ENCODE measurements around the gene ZNF280C.

ZNF280C gene

GRCh38 chrX:130174045-130174704 lies 94.5 kb downstream of the ZNF280C start:
- DNase-seq = no peak

GRCh38 chrX:130173190-130173895 lies 95.4 kb downstream of the ZNF280C start:
- peak; percentile 28 for DNase-seq

GRCh38 chrX:130172127-130172845 lies 96.4 kb downstream of the ZNF280C start:
- no peak for DNase-seq

GRCh38 chrX:130171446-130172126 lies 97.1 kb downstream of the ZNF280C start, which contains the start of gene RAB33A:
TSS of gene RAB33A (plus strand) at chrX:130171962. CDS start at chrX:130172063, 101 bp downstream.
- peak; percentile 52 for DNase-seq

- peak; percentile 75 for DNase-seq
Observed at GRCh38 chrX:130170752-130171445, 97.8 kb downstream of the ZNF280C start.

GRCh38 chrX:130167040-130167439 lies 101.7 kb downstream of the ZNF280C start:
- no peak for DNase-seq

GRCh38 chrX:130166503-130166777 lies 102.3 kb downstream of the ZNF280C start:
- no peak for DNase-seq

GRCh38 chrX:130165703-130166502 lies 102.8 kb downstream of the ZNF280C start, which contains the start of gene AIFM1:
TSS of gene AIFM1 (minus strand) at chrX:130165841. CDS start at chrX:130165656, 185 bp downstream.
- DNase-seq = peak; percentile 93

GRCh38 chrX:130165181-130165702 lies 103.5 kb downstream of the ZNF280C start:
- DNase-seq = no peak

GRCh38 chrX:130163398-130163797 lies 105.3 kb downstream of the ZNF280C start:
- no peak for DNase-seq

GRCh38 chrX:130162094-130162735 lies 106.5 kb downstream of the ZNF280C start:
- no peak for DNase-seq

- DNase-seq = no peak
Observed at GRCh38 chrX:130159776-130160175, 108.9 kb downstream of the ZNF280C start.

GRCh38 chrX:130158311-130158710 lies 110.4 kb downstream of the ZNF280C start:
- no peak for DNase-seq

GRCh38 chrX:130155564-130155963 lies 113.1 kb downstream of the ZNF280C start:
- no peak for DNase-seq

Data from CD4-positive, alpha-beta T cell treated with Interleukin-17A for 1 hour (primary cell).